Lower lobe of right lung (tissue), 2 donors: ENCODE data around the gene APLP2. TPM values are rescaled to one million over a fixed set of nuclear protein-coding genes. Genes with fewer than 3 reads are reported as not detected.

Source experiments
- ATAC-seq, 2 donors: fragments of 200-7000 bp; cut with Tn5 transposase; one replicate each; pipeline ENCODE4 v1.9.1; 2020 to 2022; ENCODE audit warnings: mild to moderate bottlenecking in 2 of 2, moderate library complexity in 2 of 2
- DNase-seq: peaks from one replicate; pipeline ENCODE4 v3.0.0-alpha.2; 2020
- H3K27ac ChIP-seq: fragments of 200-600 bp; one replicate; pipeline ENCODE4 v1.8.0; 2022
- H3K27me3 ChIP-seq: fragments of 200-600 bp; one replicate; pipeline ENCODE4 v1.8.0; 2022; ENCODE audit warnings: low read depth
- H3K36me3 ChIP-seq: fragments of 200-600 bp; one replicate; pipeline ENCODE4 v1.8.0; 2022; ENCODE audit warnings: mild to moderate bottlenecking
- H3K4me1 ChIP-seq: fragments of 200-600 bp; one replicate; pipeline ENCODE4 v1.8.0; 2022
- H3K4me3 ChIP-seq: fragments of 200-600 bp; one replicate; pipeline ENCODE4 v1.8.0; 2022; ENCODE audit warnings: mild to moderate bottlenecking
- H3K9me3 ChIP-seq: fragments of 200-600 bp; one replicate; pipeline ENCODE4 v1.8.0; 2022
- CTCF ChIP-seq: fragments of 200-600 bp; IDR thresholded peaks from one replicate; pipeline ENCODE4 v1.8.0; 2022; ENCODE audit warnings: antibody characterized with exemption, mild to moderate bottlenecking
- intact Hi-C: fragments of 100-400 bp; cut with DNase I; formaldehyde crosslinking; loops from one replicate; pipeline ENCODE4 v1.11.0; 2022
- total RNA-seq: library from RNA; stranded (reverse); fragmentation: NEBNext Ultra II Directional; extraction: Animal tissue kit (Norgen Biotek cat#: 25700); gene quantifications from one replicate; pipeline ENCODE4 v1.2.1, GENCODE V29; 2021
- donor health status: DM: no; HTN: yes; CAD: no; lungs with severe emphysema.

The APLP2 gene
- total RNA-seq, 1 donor from 2014 or later = 582 TPM

- Histone ChIP-seq H3K4me3 (no peak overlapping the region), H3K4me1 (peaks cover 13% of the 10 kb centered on the region), H3K36me3 (no peaks in the 10 kb centered on the region), H3K27me3 (no peaks in the 10 kb centered on the region), H3K9me3 (no peaks in the 10 kb centered on the region), H3K27ac (no peak overlapping the region)
- DNase-seq = no peak
- no peak for ATAC-seq
- intact Hi-C loops = no loop called here
- no peak for TF ChIP-seq CTCF
Observed at GRCh38 chr11:130047141-130047540, 22.6 kb upstream of the APLP2 start.

GRCh38 chr11:130049328-130049771 lies 20.3 kb upstream of the APLP2 start:
- TF ChIP-seq CTCF = no peak
- H3K4me1 ChIP-seq = peaks cover 13% of the 10 kb centered on the region
- ATAC-seq = peak; percentile 57 to 59
- DNase-seq = no peak
- H3K27ac ChIP-seq = peak overlapping the region; percentile 29
- intact Hi-C loops = no loop called here
- no peaks in the 10 kb centered on the region for H3K9me3 ChIP-seq
- H3K27me3 ChIP-seq = no peaks in the 10 kb centered on the region
- H3K36me3 ChIP-seq = no peaks in the 10 kb centered on the region
- H3K4me3 ChIP-seq = no peak overlapping the region

DNA sequence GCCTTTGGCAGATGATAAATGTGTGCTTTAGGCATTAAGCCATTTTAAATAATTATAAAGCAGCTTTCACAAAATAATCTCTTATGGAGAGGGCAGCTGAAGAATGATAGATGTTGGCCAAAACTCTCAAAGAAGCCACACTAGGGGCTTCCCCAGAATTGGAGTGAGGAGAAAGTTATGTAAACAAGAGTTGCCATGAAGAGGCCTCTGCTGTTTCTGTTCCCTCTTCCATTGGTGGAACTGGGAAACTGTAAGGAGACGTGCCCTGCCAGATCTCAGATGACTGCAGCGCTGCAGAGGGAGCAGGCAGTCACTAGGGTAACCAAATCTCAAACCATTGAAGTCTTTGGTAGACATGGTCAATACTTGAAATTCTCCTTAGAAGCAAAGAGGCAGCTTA lies 19.4 kb upstream of the APLP2 start:
- intact Hi-C loops = no loop called here
- no peak for TF ChIP-seq CTCF
- peak; percentile 89 to 91 for ATAC-seq
- Histone ChIP-seq H3K27me3 (no peaks in the 10 kb centered on the region), H3K9me3 (no peaks in the 10 kb centered on the region), H3K4me1 (peaks cover 13% of the 10 kb centered on the region), H3K36me3 (no peaks in the 10 kb centered on the region), H3K4me3 (no peak overlapping the region), H3K27ac (peak overlapping the region; percentile 29)
- no peak for DNase-seq

GRCh38 chr11:130051082-130051481 lies 18.6 kb upstream of the APLP2 start:
- no peaks in the 10 kb centered on the region for H3K27me3 ChIP-seq
- ATAC-seq (peak; percentile 77 to 82), DNase-seq (no peak)
- no peaks in the 10 kb centered on the region for H3K36me3 ChIP-seq
- intact Hi-C loops = no loop called here
- H3K9me3 ChIP-seq = no peaks in the 10 kb centered on the region
- no peak for TF ChIP-seq CTCF
- H3K4me3 ChIP-seq = no peak overlapping the region
- H3K4me1 ChIP-seq = peaks cover 13% of the 10 kb centered on the region
- no peak overlapping the region for H3K27ac ChIP-seq

DNA sequence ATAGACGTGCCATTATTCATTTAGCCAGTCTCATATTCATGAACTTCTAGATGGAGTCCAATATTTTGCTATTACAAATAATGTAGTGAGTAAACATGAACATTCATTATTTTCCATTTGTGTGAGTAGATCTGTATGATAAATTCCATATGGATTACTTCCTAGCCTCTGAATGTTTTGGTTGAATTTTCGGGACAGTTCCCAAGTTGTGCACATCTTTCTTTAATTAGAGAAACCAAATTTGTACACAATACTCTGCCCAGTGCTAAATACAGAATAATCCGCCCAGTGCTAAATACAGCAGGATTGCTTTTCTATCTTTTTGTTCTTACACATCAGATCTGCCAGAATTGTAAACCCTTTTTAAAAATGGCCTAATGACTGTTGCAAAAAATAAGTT lies 17.1 kb upstream of the APLP2 start:
- peaks cover 13% of the 10 kb centered on the region for H3K4me1 ChIP-seq
- intact Hi-C loops = no loop called here
- DNase-seq (no peak), ATAC-seq (no peak)
- H3K4me3 ChIP-seq = no peak overlapping the region
- TF ChIP-seq CTCF = no peak
- no peaks in the 10 kb centered on the region for H3K9me3 ChIP-seq
- H3K27me3 ChIP-seq = no peaks in the 10 kb centered on the region
- no peaks in the 10 kb centered on the region for H3K36me3 ChIP-seq
- H3K27ac ChIP-seq = no peak overlapping the region

GRCh38 chr11:130054966-130055365 lies 14.7 kb upstream of the APLP2 start:
- no peaks in the 10 kb centered on the region for H3K27me3 ChIP-seq
- ATAC-seq (no peak), DNase-seq (no peak)
- intact Hi-C loops = no loop called here
- H3K4me3 ChIP-seq = no peak overlapping the region
- H3K27ac ChIP-seq = no peak overlapping the region
- peaks cover 10% of the 10 kb centered on the region for H3K4me1 ChIP-seq
- TF ChIP-seq CTCF = no peak
- no peaks in the 10 kb centered on the region for H3K36me3 ChIP-seq
- no peaks in the 10 kb centered on the region for H3K9me3 ChIP-seq
